ENCODE measurements around the gene CHI3L1.
A peak's percentile ranks its signal among the peaks of the same experiment; 100 is the strongest.

Gene CHI3L1

DNA sequence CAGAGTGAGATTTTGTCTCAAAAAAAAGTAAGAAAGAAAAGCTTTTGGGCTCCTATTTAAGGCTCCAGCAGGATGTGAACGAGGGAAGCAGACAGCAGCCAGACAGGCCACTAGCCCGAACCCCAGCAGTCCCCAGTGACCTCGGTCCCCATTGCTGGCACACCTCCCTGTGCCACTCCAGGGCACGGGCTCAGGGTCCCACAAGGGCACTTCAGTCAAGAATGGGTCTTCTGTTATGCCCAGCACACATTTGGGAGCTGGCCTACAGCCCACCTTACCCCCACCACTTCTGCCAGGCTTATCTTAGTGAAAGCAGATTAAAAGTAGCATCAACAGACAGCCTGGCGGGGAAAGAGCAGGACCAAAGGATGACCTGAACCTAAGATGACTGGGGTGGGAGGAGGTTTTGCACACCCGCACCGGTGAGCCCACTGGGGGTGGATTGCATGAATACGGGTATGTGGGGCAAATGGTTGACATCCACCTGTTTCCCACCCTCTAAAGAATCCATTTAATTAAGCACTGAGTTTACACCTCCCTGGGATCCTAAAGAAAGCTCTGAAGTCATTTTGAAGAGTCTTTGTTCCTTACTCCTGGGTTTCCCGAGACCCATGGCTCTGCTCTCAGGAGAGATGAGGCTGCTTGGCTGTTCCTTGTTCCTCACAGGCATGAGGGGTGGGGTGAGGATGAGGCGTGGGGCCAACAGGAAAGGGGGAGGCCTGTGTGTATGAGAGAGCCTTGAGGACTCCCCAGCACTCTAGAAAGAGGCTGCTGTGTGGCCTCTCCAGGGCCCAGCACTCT is 4.7 kb downstream of the CHI3L1 start:
- no peak for DNase-seq (ENCODE audit: low spot score)

DNA sequence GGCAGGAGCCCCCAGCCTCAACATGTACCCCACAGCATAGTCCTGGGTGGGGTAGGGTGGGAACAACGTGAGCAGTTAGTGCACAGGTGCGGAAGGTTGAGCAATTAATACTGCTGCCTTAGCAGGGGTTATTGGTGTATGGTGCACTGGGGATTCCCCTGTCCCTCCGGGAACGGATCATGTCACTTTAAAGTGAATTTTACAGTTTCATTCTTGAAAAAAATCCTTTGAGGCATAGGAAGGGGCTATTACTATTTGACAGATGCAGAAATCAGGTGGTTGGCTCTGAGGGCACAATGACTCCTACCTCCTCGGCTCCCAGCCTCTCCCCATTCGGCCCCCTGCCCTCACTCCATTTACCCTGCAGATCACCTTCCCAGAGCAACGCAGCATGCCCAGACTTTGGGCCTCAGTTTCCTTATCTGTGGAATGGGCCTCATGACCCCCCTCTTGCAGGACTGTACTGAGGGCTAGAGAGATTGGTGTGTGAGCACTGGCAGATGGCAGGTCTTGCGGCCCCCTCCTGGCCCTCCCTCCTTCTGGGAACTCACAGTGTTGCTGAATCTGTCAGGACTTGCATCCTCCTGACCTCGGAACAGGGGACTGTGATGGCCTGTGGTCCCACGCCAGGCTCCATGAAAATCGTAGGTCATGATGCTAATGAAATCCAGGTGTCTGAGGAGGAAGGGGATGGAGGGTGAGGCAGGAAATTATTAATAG is 5.7 kb downstream of the CHI3L1 start:
- no peak for DNase-seq (ENCODE audit: low spot score)

DNA sequence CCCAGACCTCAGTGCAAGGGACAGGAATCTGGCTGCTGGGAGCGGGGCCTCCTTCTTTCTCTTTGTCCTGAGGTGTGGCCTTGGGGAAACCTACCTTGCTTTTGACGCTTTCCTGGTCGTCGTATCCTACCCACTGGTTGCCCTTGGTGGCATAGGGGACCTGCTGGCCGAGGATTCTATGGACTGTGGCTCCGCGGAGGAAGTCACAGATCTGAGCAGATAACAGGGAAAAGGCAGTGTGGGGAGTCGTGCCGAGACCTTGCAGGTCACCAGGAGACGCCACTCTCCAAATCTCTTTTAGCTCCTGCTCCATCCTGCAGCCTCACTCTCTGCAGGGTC is 6.9 kb downstream of the CHI3L1 start:
- no peak for DNase-seq (ENCODE audit: low spot score)

DNA sequence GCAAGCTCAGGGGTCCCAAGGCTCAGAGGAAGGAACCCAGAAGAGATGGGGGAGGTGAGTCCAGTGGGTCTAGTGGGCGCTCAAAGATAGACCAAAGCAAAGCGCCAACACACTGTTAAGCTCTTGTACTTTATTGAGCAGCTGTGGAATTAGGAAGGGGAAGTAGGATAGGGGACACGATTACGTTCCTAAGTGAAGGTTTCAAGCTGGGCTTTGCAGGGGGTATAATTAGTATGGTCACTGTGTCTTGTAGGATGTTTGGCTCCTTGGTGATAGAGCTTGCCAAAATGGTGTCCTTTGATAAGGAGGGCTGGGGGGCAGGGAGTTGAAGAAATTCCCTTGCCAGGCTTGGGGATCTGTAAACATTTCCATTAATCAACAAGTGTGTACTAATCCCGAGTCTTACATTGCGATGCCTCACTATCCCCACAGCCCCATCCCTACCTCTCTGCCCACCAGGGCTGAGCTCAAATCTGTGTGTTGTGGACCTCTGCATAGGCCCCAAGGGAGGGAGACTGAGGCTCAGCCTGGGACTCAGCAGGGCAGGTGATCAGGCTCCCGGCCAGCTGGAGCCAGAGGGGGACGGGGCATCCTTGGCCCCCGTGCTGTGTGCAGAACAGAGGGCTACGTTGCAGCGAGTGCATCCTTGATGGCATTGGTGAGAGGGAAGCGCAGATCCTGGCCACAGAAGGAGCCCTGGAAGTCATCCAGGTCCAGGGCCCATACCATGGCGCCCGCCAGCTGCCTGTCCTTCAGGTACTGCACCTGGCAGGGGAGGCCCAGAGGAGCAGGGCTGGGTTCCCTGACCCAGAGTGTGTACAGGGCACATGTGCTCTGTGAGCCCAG is 7.5 kb downstream of the CHI3L1 start:
- no peak for DNase-seq (ENCODE audit: low spot score)

DNA sequence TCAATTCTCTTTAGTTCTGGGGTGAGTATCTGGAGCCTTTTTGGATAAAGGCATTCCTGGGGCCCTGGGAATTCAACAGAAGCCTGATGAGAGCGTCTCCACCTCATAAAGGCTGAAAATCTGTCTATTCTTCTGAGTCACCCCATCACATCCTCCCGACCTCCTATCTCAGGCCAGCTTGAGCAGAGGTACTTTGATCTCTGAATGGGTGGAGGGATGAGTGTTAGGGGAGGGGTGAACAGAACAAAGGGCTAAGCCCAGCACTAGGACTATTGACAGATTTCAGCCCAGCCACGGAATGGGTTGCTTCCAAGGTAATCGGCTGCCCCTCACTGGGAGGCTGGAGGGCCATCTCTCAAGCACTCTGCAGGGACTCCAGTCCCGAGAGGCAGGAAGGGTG is 8.4 kb downstream of the CHI3L1 start:
- no peak for DNase-seq (ENCODE audit: low spot score)

DNA sequence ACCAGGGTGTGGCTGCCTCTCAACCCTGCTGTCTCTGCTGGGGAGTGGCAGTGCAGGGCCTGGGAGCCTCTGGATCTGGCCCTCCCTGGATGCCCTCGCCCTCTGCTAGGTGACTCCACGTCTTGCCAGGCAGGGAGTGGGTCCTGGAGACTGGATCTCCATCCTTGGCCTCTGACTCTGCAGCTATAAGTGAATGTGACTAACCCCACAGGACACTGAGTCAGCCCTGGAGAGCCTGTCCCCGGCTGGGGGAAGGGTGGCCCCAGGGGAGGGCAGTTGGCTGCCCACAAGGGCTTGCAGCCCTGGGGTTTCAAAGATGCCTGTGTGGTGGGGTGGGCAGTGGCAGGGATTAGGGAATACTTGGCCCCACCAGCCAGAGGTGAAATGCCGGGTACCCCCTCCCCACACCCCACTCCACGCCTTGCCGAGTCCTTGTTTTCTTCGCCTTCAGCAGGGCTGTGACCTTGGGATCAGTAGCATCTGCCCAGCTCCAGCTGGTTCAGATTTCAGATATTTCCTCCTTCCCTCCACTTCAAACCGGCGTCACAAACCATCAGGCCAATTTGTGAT is 8.9 kb downstream of the CHI3L1 start:
- DNase-seq (ENCODE audit: low spot score) = no peak

DNA sequence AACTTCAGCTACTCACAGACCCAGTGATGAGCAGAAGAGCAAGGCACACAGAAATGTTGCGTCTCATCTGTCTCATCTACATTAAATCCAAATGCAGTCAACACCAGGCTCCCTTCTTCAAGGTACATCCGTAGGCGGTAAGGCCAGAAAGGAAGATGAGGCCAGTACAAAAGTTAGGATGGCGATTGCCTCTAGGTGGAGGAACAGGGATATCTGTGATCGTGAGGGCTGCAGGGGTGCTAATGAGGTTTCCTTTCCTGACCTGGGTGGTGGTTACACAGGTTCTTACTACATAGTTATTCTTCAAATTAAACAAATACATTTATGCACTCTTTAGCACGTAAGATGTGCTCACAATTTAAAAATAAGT is 9.5 kb downstream of the CHI3L1 start:
- DNase-seq (ENCODE audit: low spot score) = no peak

DNA sequence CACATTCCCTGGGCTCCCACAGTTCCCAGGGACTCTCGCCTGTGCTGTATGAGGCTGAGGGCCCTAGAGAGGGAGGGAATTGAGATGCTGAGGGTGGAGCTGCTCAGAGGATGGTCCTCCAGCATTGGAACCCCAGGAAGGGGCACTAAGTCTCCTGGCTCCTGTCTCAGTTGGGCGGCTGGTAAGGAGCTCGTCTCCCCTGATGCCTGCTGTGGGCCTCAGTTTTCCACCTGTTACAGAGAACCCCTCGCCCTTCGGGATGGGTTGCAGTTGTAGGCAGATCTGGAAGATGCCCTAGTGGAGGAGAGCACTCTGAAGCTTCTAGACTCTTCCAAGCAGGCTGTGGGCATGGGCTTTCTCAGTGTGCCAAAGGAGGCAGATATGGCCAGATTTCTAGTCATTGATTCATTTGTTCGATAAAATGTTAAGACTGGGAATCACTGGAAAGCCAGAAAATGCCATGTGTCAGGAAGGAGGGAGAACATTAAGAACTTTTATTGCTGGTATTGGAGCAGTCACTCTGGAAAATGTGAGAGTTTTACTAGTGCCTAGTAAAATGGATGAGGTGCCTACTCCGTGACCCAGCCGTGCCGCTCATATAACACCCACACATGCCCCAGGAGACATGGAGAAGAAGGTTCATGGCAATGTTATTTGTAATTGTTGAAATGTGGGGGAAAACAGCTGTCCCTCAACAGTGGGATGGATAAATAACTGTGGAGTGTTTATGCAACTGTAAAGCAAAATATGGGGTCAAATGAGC is 10.1 kb downstream of the CHI3L1 start:
- no peak for DNase-seq (ENCODE audit: low spot score)

DNA sequence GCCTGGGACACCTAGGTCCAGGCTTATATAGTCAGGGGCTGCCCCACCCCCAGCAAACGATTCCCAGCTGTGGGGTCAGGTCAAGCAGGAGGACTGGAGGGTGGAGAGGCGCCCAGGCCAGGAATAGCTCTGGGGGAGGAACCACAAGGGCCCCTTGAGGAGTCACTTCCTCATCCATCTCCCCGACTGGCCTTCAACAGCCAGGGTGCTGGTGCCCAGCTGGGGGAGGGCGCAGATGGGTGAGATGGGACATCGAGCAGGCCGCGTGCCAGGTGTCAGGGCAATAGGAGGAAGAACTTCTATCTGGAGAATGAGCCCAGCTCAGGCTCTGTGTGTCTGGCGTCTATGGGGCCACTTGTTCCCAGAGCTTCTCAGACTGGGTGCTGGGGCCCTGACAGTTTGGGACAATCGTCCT is 10.7 kb downstream of the CHI3L1 start:
- DNase-seq (ENCODE audit: low spot score) = no peak

DNA sequence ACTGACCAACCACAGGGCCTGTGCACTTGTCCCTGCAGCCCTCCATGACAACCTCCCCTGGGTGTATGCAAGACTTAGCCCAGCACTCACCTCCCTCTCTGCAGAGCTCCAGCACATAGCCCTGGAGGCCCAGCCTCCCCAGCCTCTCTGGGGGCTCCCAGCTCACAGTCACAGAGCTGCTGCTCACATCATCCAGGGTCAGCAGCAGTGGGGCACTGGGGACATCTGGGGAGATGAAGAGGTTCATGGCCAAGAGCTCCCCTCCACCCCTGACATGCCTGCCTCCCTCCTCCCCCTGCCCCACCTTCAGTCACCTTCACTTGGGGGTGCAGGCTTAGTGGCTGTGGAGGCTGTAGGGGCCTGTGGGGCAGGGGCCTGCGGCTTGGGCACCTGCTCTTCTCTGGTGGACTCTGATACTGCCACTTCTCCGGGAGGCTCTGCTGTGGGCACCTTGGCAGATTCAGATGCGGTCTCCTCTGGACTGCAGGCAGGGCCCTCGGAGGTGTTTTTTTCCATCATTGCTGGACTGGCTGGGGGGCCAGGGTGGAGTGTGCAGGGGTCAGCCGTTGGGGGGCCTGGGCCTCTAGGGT is 11.2 kb downstream of the CHI3L1 start, which contains the start of gene MYBPH:
TSS of gene MYBPH (minus strand) at position 590 of the 590 bp plus-strand sequence. CDS start at position 519, 71 bp downstream.
- no peak for DNase-seq (ENCODE audit: low spot score)

DNA sequence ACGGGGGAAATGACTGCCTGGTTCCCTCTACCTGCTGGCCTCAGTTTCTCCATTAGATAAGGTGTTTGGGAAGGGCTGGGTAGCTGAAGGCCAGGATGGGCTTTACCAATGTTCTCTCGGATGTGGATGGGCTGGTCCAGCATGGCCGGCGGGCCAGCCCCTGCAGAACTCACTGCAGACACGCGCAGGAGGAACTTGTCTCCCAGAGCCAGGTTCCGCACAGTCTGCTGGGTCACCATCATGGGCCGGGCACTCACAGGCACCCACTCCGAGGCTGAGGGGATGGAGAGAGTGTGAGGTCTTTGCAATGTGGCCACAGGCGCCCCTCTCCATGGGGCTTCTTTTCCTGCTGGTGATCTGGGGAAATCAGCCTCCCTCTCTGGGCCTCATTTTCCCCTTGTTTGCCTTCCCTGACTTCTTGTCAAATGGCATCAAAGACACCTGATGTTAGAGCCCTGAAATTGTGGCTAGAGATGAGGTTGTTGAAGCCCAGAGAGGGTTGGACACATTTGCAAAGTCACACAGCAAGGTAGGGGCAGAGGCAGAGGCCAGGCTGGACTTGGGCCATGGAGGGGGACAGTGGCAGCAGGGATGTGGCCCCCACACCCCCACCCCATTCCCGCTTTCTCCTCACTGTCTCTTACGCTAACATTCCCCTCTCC is 12.0 kb downstream of the CHI3L1 start:
- DNase-seq (ENCODE audit: low spot score) = no peak

DNA sequence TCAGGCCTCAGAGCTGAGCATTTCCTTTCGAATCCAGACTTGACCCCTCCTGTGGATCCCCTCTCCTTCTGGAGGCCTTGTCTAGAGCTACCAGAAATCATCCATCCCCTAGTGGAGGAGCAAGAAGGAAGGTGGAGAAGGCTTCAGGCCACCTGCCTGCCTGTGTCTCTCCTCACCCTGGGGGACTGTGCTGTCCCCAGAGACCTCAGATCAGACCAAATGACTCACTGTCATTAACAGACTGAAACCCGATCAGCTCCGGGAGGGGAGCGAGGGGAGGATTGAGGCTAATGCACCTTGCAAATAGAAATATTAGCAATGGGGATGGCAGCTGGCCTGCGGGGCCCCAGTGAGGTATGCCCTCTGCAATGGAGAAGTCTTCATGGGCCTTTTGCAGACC is 12.9 kb downstream of the CHI3L1 start:
- DNase-seq (ENCODE audit: low spot score) = no peak

DNA sequence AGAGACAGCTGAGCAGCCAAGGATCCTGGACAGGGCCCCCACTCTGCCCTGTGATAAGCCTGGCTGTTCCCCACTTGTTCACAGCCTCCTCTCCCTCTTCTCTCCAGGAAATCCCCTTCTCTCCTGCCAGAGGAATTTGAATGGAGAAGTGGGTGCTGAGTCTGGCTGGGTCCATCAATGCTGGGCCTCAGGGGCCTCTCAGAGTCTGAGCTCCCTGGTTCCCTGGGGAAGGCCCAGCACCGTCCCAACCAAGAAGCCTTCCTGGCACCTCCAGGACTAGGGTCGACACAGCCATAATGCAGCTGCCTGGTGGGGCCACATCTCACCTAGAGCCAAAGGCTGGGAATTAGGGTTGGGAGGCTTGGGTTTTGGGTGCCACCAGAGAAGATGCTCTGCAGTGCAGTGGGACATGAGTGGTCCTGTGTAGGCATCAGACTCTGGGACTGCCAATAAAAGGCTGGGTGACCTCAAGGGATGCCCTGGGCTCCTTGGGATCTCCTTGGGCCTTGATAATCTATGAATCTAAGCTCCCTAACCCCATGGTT is 13.4 kb downstream of the CHI3L1 start:
- DNase-seq (ENCODE audit: low spot score) = no peak

DNA sequence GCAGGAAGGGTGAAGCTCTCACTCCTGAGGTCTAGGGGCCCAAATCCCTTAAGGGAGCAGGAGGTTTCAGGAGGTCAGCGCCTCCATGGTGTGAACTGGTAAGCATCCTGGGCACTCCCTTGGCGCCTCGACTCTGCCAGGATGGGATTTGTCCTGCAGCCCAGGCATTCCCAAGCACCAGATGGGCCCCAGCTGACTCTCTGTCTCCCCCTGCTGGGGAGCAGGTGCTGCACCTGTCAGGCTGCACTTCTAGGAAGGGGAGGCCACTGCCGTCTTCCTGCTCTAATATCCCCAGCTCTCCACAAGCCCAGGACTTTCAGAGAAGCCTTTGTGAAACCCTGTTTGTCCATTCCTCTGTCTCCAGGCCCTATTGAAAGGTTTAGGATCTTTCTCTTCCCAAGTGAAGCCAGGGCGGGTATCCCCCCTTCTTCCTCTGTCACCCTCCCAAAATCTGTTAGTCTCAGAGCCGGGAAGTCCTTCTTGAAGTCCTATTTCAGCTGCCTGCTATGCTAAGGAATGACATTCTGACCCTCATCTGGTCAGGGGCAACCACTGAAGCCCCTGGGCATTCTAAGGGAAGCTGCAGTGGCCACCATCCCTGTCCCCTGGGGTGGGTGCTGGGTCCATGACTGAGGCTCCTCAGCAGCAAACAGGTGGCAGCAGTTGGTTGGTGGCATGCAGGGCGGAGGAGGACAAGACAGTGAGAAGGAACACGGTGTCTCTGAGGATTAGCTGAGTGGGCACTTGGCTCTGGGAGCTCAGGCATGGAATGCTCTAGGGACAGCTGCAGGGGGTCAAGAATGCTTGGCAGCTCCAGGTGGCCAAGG is 14.1 kb downstream of the CHI3L1 start:
- peak; percentile 63 for DNase-seq (ENCODE audit: low spot score)

DNA sequence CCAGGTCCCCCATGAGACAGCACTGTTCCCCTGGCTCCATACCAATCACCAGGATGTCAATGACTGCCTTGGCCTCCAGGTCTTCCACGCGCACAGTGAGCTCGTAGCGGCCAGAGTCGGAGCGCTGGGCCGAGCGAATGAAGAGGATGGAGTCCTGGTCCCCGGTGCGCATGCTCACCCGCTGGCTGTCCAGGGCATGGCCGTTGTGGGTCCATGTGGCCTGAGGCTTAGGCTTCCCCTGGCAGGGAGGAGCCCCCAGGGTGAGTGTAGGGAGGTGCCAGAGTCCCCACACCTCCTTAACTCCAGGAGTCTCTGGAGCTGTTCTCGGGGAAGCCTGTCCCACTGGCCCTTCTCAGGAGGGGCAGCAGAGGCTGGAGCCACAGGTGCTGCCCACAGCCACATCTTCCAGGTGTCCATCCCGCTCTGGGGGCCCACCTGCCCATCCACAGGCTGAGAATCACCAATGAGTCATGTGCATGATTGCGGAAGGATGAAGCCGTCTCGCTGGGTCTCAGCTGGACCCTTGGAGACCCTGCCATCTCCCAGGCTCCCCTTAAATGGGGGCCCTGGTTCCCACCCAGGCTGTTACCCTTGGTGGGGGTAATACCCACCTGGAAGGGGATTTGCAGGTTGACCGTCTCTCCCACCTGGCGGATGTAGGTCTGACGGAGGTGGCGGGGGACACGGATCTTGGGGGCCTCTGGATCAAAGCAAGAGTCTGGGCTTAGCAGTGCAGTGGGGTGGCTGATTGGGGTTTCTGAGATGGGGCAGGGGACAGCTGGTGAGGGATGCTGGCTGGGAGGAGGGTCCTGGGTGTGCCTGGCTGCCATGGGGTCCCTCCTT is 14.9 kb downstream of the CHI3L1 start:
- DNase-seq (ENCODE audit: low spot score) = no peak

DNA sequence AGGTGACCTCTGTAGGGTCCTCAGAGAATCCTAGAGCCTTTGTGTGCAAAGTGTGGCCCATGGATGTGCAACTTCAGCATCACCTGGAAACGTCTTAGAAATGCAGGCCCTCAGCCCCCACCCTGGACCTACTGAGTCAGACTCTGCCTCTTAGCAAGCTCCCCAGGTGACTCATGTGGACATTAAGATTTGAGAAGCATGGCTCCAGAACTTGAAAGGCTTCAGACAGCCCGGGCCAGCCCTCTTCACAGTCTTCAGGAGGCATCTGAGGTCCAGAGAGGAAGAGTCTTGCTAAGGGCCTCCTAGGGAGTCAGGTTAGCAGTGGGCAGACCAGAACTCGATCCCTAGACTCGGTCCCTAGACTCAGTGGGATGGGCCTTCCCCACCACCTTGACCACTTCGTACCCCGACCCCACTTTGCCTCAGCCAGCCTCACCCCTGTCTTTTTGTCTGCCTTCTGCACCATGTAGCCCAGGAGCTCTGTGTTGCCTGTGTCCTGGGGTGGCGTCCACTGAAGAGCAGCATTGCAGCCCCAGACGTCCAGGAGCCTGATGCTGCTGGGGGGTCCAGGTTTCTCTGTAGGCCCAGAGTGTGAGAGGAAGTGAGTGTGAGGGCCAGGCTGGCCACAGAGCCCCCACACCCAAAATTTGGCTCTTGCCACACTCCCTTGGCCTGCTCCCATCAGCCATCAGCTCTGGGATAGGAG is 15.7 kb downstream of the CHI3L1 start:
- DNase-seq (ENCODE audit: low spot score) = no peak

DNA sequence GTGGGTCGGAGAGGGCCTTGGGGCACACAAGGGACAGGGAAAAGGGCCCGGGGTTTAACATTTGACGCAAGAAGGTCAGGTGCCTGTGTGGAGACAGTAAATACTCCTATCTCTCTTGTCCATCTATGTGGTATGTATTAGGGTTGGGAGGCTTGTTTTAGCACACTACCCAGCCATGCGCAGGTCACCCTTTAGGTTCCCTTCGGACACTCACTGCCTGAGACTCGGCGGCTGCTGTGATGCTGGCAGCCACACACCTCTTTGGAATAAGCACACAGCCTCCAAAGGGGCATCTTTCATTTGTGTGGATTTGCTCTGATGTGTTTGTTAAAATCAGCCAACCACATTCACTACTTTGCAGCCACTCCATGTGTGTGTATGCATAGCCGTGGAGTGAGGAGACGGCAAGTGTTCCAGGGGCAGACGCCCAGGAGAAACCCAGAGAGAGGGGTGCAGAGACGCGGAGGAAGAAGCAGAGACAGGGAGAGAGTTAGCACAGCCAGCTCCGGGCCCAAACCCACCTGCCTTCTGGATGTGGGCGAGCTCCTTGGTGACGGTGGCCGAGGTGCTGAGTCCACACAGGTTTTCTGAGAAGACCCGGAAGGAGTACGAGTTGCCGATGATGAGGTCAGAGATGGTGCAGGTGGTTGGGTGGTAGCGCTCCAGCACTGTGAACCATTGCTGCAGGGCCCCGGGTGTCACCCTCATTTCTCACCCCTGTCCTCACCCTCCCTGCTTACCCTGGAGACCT is 16.6 kb downstream of the CHI3L1 start:
- no peak for DNase-seq (ENCODE audit: low spot score)

Measured in cerebellar cortex (tissue), 1 donor.